GM10248 (cell line): ENCODE data around the gene ADCY7.

Experiments
- CTCF ChIA-PET: fragments of 300-600 bp; sonication (Branson Sonifier 250); formaldehyde crosslinking; extraction: SDS; loops from one replicate; lab custom pipeline; 2021; ENCODE audit warnings: antibody characterized with exemption; lab: Yijun Ruan, JAX
- POLR2A ChIA-PET: fragments of 350-650 bp; sonication (Branson Sonifier 250); formaldehyde crosslinking; extraction: SDS; loops from one replicate; lab custom pipeline; 2020; ENCODE audit warnings: antibody characterized with exemption; lab: Yijun Ruan, JAX
- DNase-seq: peaks from one replicate; pipeline ENCODE4 v3.0.0; 2012; ENCODE audit errors: extremely low spot score
- TF ChIP-seq, protein P1 (sequence below): IDR thresholded peaks from 2 replicates; pipeline ENCODE4 v1.5.1; 2012; ENCODE audit warnings: mild to moderate bottlenecking, low read depth; ENCODE audit errors: extremely low read depth, missing control alignments, control extremely low read depth

ADCY7 gene

DNA sequence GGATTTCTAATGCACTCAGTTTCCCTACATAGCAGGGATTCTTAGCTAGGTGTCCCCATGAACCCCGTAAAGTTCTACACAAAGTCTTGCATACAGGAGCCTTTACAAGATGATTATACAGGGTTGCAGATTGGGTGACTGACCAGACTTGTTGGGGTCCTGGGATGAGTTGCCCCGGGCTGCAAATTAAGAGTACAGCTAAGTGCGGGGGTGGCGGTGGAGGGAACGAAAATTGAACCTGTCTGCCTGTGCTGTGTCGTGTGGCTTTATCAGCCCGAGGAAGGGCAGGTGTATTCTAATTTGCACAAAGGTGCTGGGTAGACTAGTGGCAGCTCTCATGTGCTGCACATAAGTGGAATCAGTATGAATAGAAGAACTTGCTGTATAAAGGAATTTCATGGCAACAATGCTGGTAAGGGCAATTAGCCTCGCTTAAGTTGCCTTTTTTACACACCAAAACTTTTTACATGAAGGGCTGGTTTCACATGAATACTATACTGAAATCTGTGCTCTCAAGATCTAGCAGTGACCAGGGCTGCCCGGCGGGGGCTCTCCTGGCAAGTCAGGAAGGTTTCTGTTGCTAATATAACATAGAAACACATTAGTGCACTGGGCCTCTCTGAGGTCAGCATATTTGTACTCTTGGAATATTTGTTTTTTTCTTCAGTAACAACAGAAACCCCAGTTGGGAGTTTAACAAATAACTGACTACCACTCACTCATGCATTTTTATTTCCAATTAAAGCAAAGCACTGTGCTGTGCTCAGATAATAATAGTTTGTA lies 50.7 kb downstream of the ADCY7 start:
- CTCF ChIA-PET = interaction anchor here (1.5 to 4.8 kb wide), 3 partner anchors 10 to 348 kb away, joined by 3 to 30 read pairs (median 4); no protein-coding TSS in a partner anchor
- POLR2A ChIA-PET = interaction anchor here (1.1 kb wide), 1 partner anchor 10 kb away, joined by 3 read pairs; no protein-coding TSS in a partner anchor
- TF ChIP-seq, protein P1, sequence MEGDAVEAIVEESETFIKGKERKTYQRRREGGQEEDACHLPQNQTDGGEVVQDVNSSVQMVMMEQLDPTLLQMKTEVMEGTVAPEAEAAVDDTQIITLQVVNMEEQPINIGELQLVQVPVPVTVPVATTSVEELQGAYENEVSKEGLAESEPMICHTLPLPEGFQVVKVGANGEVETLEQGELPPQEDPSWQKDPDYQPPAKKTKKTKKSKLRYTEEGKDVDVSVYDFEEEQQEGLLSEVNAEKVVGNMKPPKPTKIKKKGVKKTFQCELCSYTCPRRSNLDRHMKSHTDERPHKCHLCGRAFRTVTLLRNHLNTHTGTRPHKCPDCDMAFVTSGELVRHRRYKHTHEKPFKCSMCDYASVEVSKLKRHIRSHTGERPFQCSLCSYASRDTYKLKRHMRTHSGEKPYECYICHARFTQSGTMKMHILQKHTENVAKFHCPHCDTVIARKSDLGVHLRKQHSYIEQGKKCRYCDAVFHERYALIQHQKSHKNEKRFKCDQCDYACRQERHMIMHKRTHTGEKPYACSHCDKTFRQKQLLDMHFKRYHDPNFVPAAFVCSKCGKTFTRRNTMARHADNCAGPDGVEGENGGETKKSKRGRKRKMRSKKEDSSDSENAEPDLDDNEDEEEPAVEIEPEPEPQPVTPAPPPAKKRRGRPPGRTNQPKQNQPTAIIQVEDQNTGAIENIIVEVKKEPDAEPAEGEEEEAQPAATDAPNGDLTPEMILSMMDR = no peak
- no peak for DNase-seq

DNA sequence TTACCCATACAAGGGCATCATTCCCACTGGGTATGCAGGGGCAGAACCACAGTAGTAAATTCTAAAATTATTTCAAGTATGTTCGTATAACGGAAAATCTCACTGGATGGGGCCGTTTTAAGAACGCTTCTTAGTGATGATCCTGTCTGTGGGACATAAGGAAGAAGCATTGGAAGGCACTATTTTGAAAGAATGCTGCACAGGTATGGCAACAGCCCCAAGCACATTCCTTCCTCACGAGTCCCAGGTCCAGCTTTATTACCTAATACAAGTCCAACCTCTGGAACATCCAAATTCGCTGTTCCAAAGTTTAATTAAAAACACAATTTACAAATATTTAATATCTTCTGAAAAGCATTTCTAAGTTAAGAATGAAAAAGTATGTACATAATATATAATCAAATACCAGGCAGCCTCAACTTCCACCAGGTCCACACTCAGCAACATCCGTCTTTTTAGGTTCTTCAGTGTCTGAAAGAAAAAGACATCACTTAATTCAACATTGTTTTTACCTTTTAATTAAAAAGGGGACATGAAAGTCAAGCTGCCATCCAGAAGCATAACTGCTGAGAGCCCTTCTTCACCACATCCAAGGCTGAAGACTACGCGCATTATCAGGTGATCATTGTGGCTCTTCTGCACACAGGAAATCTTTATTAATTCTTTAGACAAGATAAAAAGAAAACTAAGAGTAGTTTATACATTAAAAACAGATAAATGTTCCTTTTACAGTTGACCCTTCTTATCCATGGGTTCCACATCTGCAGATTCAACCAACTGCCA lies 52.6 kb downstream of the ADCY7 start:
- POLR2A ChIA-PET = no interaction called here
- CTCF ChIA-PET = no interaction called here
- no peak for DNase-seq
- TF ChIP-seq, protein P1 = no peak

DNA sequence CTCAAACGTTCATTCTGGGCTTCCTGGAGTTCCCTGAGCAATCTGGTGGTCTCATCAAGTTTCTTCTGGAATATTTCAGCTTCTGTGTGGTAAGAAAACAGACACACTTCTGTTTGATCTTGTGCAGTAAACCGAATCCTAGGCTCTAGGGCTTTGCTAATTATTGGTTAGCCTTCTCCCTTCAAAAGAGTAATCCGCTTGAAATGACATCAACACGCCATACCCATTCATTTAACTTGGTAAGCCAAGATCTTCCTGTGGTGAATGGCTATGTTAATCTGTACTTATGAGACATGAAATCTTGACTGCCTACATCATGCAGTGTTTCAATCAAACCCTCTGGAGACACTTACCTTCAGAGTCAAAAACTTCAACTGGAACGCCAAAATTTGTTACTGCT lies 54.0 kb downstream of the ADCY7 start:
- ChIA-PET POLR2A (no interaction called here), CTCF (interaction anchor here (11.2 kb wide), 1 partner anchor 485 kb away, joined by 105 read pairs; no protein-coding TSS in a partner anchor)
- no peak for DNase-seq

DNA sequence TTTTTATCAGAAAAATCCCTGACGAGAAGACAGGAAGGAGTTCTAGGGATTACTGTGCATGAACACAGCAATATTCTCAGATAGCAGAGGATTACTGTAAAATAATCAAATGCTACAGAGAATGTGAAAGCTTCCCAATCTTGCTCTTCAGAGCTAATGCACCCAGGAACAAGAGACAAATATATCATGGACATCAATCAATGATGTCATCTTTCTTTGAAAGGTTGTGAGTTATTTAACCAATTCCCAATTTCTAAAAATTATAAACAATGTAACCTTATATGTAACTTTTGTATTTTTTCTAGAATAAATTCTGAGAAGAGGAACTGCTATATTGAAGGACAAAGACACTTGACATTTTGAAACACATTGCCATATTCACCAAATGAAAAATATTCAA lies 56.0 kb downstream of the ADCY7 start:
- CTCF ChIA-PET = interaction anchor here (1.0 to 11.2 kb wide), 6 partner anchors 33 to 483 kb away, joined by 3 to 105 read pairs (median 4); no protein-coding TSS in a partner anchor
- POLR2A ChIA-PET = interaction anchor here (0.6 kb wide), 1 partner anchor 14 kb away, joined by 6 read pairs; no protein-coding TSS in a partner anchor
- DNase-seq = no peak
- TF ChIP-seq, protein P1 = no peak

More for the DNA sequence above, 54.0 kb downstream of the ADCY7 start:
- TF ChIP-seq, protein P1 = no peak

DNA sequence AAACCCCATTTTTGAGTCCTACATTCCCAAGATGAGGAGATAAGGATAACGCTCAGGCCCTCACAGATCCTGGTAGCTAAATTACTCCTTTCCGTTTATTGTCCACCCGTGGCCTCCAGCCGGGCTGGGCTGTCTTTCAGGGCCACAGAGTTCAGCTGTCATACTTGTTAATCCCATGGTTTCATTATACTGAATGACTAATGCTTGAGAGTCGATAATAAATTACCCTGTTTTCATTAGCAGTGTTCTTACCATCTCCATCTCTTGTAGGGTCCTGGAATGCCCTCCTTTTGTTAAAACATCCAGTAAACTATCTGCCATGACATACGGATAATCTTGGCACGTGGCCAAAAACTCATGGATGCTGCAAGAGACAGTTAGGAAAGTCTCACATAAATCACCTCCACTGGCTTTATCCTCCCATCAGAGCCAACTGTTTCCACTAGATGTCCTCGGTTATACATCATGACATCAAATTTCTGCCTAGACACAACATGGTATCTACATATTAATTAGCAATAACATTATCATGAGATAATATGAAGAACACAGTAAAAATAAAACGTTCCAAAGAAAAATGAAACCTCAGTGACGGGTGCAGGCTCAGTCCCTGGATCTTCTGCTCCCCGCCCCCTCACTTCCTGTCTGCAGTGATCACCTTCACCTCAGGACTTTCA lies 57.1 kb downstream of the ADCY7 start:
- ChIA-PET CTCF (interaction anchor here (0.9 to 11.2 kb wide), 7 partner anchors 10 to 482 kb away, joined by 3 to 105 read pairs (median 5); partner anchors contain the start of gene CNEP1R1), POLR2A (no interaction called here)
- DNase-seq = no peak
- TF ChIP-seq, protein P1 = peak; percentile 15

DNA sequence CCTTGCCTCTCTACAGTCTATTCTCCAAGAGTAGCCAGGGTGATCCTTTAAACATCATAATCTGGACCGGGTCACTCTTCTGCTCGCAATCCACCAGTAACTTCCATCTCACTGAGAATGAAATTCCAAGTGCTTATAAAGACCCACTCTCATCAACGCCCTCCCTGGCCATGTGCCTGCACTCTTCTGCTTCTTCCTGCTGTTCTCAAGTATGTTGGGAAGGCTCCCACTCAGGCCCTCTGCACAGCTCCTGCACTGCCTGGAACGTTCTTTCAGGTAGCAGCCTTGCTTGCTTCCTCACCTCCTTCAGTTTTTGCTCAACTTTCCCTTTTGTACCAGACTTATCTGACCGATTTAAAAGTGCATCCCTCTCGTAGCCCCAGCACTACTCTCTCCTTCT lies 58.0 kb downstream of the ADCY7 start:
- CTCF ChIA-PET = interaction anchor here (4.2 to 11.2 kb wide), 2 partner anchors 343 to 481 kb away, joined by 50 to 105 read pairs; no protein-coding TSS in a partner anchor
- TF ChIP-seq, protein P1 = no peak

More for the DNA sequence above, 58.0 kb downstream of the ADCY7 start:
- no peak for DNase-seq
- POLR2A ChIA-PET = no interaction called here
